GM18861 (cell line): ENCODE results near the gene CABP7.
A peak's percentile ranks its signal among the peaks of the same experiment; 100 is the strongest.
"Not testable (repeated sequence)": the region's sequence is repeated elsewhere in the genome, so short reads cannot be mapped to it uniquely, and the experiment has no call there.

Experiments used
- ATAC-seq: cut with Tn5 transposase; IDR thresholded peaks from one replicate; pipeline ENCODE4 v1.9.1; 2021; ENCODE audit not compliant: unreplicated experiment

CABP7 gene

GRCh38 chr22:29747832-29748231 is 28.0 kb downstream of the CABP7 start:
- no peak for ATAC-seq

GRCh38 chr22:29748248-29748893 is 28.6 kb downstream of the CABP7 start:
- no peak for ATAC-seq

GRCh38 chr22:29750029-29750428 is 30.2 kb downstream of the CABP7 start:
- ATAC-seq, result no peak

- ATAC-seq, result no peak
Measured at GRCh38 chr22:29750559-29751538, 31.0 kb downstream of the CABP7 start.

- ATAC-seq, result no peak
Measured at GRCh38 chr22:29751669-29752068, 31.9 kb downstream of the CABP7 start.

- ATAC-seq, result no peak
Measured at GRCh38 chr22:29753808-29754657, 34.2 kb downstream of the CABP7 start.

GRCh38 chr22:29754658-29755395 is 35.0 kb downstream of the CABP7 start:
- not testable (repeated sequence) for ATAC-seq

- ATAC-seq, result no peak
Measured at GRCh38 chr22:29755889-29756288, 36.1 kb downstream of the CABP7 start.

- ATAC-seq, result no peak
Measured at GRCh38 chr22:29756341-29756740, 36.5 kb downstream of the CABP7 start.

GRCh38 chr22:29757096-29757495 is 37.3 kb downstream of the CABP7 start:
- ATAC-seq, result no peak

- no peak for ATAC-seq
Measured at GRCh38 chr22:29758068-29758622, 38.3 kb downstream of the CABP7 start.

- ATAC-seq, result no peak
Measured at GRCh38 chr22:29758959-29759358, 39.2 kb downstream of the CABP7 start.

GRCh38 chr22:29762263-29762662 is 42.5 kb downstream of the CABP7 start:
- no peak for ATAC-seq

- ATAC-seq, result no peak
Measured at GRCh38 chr22:29765905-29766631, 46.3 kb downstream of the CABP7 start.

- ATAC-seq, result peak; percentile 72
Measured at GRCh38 chr22:29766632-29767170, 46.9 kb downstream of the CABP7 start, which contains the start of gene ZMAT5. TSS of gene ZMAT5 (minus strand) at chr22:29767007. CDS start at chr22:29748544, 18,463 bp downstream.

GRCh38 chr22:29767171-29768051 is 47.6 kb downstream of the CABP7 start, which contains the start of gene UQCR10:
TSS of gene UQCR10 (plus strand) at chr22:29767369. CDS start at chr22:29767399, 30 bp downstream.
- peak; percentile 50 for ATAC-seq

GRCh38 chr22:29768052-29768693 is 48.4 kb downstream of the CABP7 start:
- no peak for ATAC-seq
